Natural killer cell (primary cell): ENCODE measurements around the gene C10orf53. TPM values are rescaled to one million over a fixed set of nuclear protein-coding genes. Genes with fewer than 3 reads are reported as not detected.
"Not testable (repeated sequence)": the region's sequence is repeated elsewhere in the genome, so short reads cannot be mapped to it uniquely, and the experiment has no call there.

Experiments used
- ATAC-seq, 3 donors: fragments of 150-1000 bp in 2 of 3; fragments of 200-7000 bp in 1 of 3; cut with Tn5 transposase; 1 replicate in 1 of 3; 2 replicates in 2 of 3; pipeline ENCODE4 v1.10.0; 2021; ENCODE audit warnings: mild to moderate bottlenecking in 2 of 3, moderate library complexity in 2 of 3
- DNase-seq, 2 donors: peaks; one replicate each; pipeline versions ENCODE4 v3.0.0 to v3.0.0-alpha.2; 2013 to 2021; ENCODE audit warnings: mixed read lengths in 1 of 2
- H3K27ac ChIP-seq: one replicate; pipeline ENCODE4 v1.5.1; 2013; ENCODE audit warnings: mild to moderate bottlenecking, low read length
- H3K27me3 ChIP-seq: one replicate; pipeline ENCODE4 v1.6.1; 2013; ENCODE audit warnings: low read length; ENCODE audit not compliant: control insufficient read depth, insufficient read depth
- H3K36me3 ChIP-seq: one replicate; pipeline ENCODE4 v1.6.1; 2013; ENCODE audit warnings: low read length; ENCODE audit not compliant: control insufficient read depth, insufficient read depth
- H3K4me1 ChIP-seq: one replicate; pipeline ENCODE4 v1.6.1; 2013; ENCODE audit warnings: low read length; ENCODE audit not compliant: control insufficient read depth, insufficient read depth
- H3K4me3 ChIP-seq: one replicate; pipeline ENCODE4 v1.5.1; 2013; ENCODE audit warnings: low read length
- H3K9me3 ChIP-seq: one replicate; pipeline ENCODE4 v1.6.1; 2013; ENCODE audit warnings: low read length; ENCODE audit not compliant: control insufficient read depth, insufficient read depth
- H3K27ac Mint-ChIP-seq, 2 donors: one replicate each; pipeline ENCODE4 v1.8.0; 2022; ENCODE audit warnings: mild to moderate bottlenecking in 2 of 2, mixed read lengths in 2 of 2, moderate library complexity in 1 of 2
- H3K27me3 Mint-ChIP-seq, 2 donors: one replicate each; pipeline ENCODE4 v1.8.0; 2022; ENCODE audit warnings: low read depth in 2 of 2, mixed read lengths in 2 of 2
- H3K36me3 Mint-ChIP-seq: one replicate; pipeline ENCODE4 v1.8.0; 2022; ENCODE audit warnings: mixed read lengths
- H3K4me1 Mint-ChIP-seq, 2 donors: one replicate each; pipeline ENCODE4 v1.8.0; 2022; ENCODE audit warnings: mixed read lengths in 2 of 2
- H3K4me3 Mint-ChIP-seq: one replicate; pipeline ENCODE4 v1.8.0; 2022; ENCODE audit warnings: mild to moderate bottlenecking, moderate library complexity, mixed read lengths
- H3K9me3 Mint-ChIP-seq, 2 donors: one replicate each; pipeline ENCODE4 v1.8.0; 2022; ENCODE audit warnings: mixed read lengths in 2 of 2
- WGBS: methylation state at CpG from one replicate; pipeline ENCODE4 v1.1.7; 2013; ENCODE audit warnings: missing lambda C conversion rate; ENCODE audit not compliant: insufficient coverage; 5-methylcytosine and 5-hydroxymethylcytosine counted together
- intact Hi-C: fragments of 100-400 bp; cut with micrococcal nuclease; formaldehyde crosslinking; loops from one replicate; pipeline ENCODE4 v1.14.2; 2022
- total RNA-seq, 4 donors: library from RNA; stranded (reverse); fragments of 120-200 nt in 1 of 4; gene quantifications; one replicate each; pipeline versions ENCODE4 v1.2.3 to v1.2.4, GENCODE V29; 2013 to 2022
- TF ChIP-seq, protein P1 (sequence below): fragments of 200-600 bp; IDR thresholded peaks from one replicate; pipeline ENCODE4 v1.8.0; 2022; ENCODE audit warnings: antibody characterized with exemption

C10orf53 gene
- total RNA-seq, 3 donors from 2014 or later (not counting 1 experiment from before 2014, with no cell fraction given), result not detected

DNA sequence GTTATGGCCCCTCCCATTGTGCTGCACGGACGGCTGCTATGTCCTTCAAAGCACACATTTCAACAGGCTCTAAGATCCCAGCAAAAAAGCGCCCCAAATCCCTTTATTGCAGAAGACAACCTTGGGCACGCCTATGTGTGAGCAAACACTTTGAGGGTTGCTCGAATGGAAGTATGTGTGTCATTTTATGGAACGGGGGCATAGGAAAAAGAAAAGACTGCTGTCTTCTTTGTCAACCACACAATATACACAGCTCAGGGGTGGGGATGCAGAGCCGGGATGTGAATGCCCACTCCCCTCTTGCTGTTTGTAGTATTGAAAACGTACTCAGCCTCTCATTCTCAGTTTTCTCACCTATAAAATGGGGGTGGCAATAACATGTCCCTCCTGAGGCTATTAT lies 32.0 kb downstream of the C10orf53 start:
- Mint-ChIP-seq H3K9me3 (peaks cover 0 to 3% of the 10 kb centered on the region in 2 donors), H3K36me3 (no peaks in the 10 kb centered on the region), H3K4me3 (no peak overlapping the region), H3K4me1 (no peaks in the 10 kb centered on the region), H3K27me3 (peaks cover 0 to 7% of the 10 kb centered on the region in 2 donors), H3K27ac (no peak overlapping the region)
- no peaks in the 10 kb centered on the region for H3K27me3 ChIP-seq
- DNase-seq (no peak), ATAC-seq (no peak)
- no peaks in the 10 kb centered on the region for H3K4me1 ChIP-seq
- H3K4me3 ChIP-seq, result no peak overlapping the region
- WGBS, result 74% methylated on average over 7 of the region's 8 CpGs
- intact Hi-C loops, result no loop called here
- no peaks in the 10 kb centered on the region for H3K9me3 ChIP-seq
- TF ChIP-seq, protein P1, sequence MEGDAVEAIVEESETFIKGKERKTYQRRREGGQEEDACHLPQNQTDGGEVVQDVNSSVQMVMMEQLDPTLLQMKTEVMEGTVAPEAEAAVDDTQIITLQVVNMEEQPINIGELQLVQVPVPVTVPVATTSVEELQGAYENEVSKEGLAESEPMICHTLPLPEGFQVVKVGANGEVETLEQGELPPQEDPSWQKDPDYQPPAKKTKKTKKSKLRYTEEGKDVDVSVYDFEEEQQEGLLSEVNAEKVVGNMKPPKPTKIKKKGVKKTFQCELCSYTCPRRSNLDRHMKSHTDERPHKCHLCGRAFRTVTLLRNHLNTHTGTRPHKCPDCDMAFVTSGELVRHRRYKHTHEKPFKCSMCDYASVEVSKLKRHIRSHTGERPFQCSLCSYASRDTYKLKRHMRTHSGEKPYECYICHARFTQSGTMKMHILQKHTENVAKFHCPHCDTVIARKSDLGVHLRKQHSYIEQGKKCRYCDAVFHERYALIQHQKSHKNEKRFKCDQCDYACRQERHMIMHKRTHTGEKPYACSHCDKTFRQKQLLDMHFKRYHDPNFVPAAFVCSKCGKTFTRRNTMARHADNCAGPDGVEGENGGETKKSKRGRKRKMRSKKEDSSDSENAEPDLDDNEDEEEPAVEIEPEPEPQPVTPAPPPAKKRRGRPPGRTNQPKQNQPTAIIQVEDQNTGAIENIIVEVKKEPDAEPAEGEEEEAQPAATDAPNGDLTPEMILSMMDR, result no peak
- H3K27ac ChIP-seq, result no peak overlapping the region
- no peaks in the 10 kb centered on the region for H3K36me3 ChIP-seq

DNA sequence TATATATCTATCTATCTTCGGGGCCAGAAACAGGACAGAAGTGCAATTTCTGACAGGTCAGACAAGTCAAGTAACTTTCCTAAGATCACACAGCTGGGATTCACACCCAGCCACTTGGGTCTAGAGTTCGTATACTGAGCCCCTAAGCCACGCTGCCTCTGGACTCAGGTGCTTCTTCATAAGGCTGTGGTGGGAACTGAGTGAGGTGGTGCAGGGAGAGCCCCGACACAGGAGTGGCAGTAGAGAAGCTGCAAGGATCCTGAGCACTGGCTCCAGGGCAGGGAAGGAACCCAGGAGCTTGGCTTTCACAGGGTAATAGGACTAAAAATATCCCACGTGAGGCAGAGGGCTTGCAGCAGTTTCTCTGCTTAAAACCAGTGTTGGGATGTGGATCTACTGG lies 33.8 kb downstream of the C10orf53 start:
- WGBS, result 87% methylated on average over 4 of the region's 5 CpGs
- Histone ChIP-seq H3K36me3 (no peaks in the 10 kb centered on the region), H3K4me1 (no peaks in the 10 kb centered on the region), H3K27ac (no peak overlapping the region), H3K27me3 (no peaks in the 10 kb centered on the region), H3K4me3 (no peak overlapping the region), H3K9me3 (no peaks in the 10 kb centered on the region)
- ATAC-seq (no peak), DNase-seq (no peak)
- Mint-ChIP-seq H3K27me3 (peaks cover 0 to under 1% of the 10 kb centered on the region in 2 donors), H3K4me1 (no peaks in the 10 kb centered on the region), H3K27ac (no peak overlapping the region), H3K9me3 (peaks cover 0 to 3% of the 10 kb centered on the region in 2 donors), H3K36me3 (no peaks in the 10 kb centered on the region), H3K4me3 (no peak overlapping the region)
- intact Hi-C loops, result no loop called here
- TF ChIP-seq, protein P1, result no peak

DNA sequence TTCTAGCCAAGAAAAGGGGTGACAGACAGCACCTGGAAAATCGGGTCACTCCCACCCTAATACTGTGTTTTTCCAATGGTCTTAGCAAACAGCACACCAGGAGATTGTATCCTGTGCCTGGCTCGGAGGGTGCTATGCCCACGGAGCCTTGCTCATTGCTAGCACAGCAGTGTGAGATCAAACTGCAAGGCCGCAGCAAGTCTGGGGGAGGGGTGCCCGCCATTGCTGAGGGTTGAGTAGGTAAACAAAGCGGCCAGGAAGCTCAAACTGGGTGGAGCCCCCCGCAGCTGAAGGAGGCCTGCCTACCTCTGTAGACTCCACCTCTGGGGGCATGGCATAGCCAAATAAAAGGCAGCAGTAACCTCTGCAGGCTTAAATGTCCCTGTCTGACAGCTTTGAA lies 35.7 kb downstream of the C10orf53 start:
- H3K4me1 ChIP-seq, H3K4me1 Mint-ChIP-seq, H3K27me3 ChIP-seq, H3K9me3 Mint-ChIP-seq, ATAC-seq, H3K27me3 Mint-ChIP-seq, H3K36me3 Mint-ChIP-seq, H3K27ac Mint-ChIP-seq, DNase-seq, H3K4me3 Mint-ChIP-seq, H3K4me3 ChIP-seq, intact Hi-C loops, H3K9me3 ChIP-seq, H3K36me3 ChIP-seq, H3K27ac ChIP-seq: not testable (repeated sequence)
- 95% methylated on average over 7 of the region's 7 CpGs for WGBS

DNA sequence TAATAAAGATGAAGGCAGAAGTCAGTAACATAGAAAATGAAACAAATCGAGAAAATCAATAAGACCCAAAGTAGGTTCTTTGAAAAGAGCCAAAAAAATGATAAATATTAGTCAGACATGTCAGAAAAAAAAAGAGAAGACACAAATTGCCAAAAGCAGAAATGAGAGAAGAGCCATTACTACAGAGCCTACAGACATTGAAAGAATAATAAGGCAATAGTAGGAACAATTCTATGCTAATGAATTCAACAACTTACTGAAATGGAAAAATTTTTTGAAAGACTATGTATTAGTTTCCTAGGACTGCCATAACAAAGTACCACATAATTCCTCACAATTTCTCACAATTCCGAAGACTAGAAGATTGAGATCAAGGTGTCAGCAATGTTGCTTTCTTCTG lies 47.1 kb downstream of the C10orf53 start:
- no peak overlapping the region for H3K27ac Mint-ChIP-seq
- H3K9me3 ChIP-seq, result no peaks in the 10 kb centered on the region
- H3K4me3 Mint-ChIP-seq, result no peak overlapping the region
- DNase-seq, result no peak
- no peak overlapping the region for H3K4me3 ChIP-seq
- TF ChIP-seq, protein P1, result no peak
- whole genome bisulfite sequencing, result 66% methylated on average over 2 of the region's 2 CpGs
- H3K36me3 Mint-ChIP-seq, result no peaks in the 10 kb centered on the region
- H3K36me3 ChIP-seq, result no peaks in the 10 kb centered on the region
- no peaks in the 10 kb centered on the region for H3K27me3 Mint-ChIP-seq
- H3K4me1 ChIP-seq, result no peaks in the 10 kb centered on the region
- H3K4me1 Mint-ChIP-seq, result no peaks in the 10 kb centered on the region
- H3K9me3 Mint-ChIP-seq, result peaks cover 4% of the 10 kb centered on the region in 2 donors
- no peaks in the 10 kb centered on the region for H3K27me3 ChIP-seq
- H3K27ac ChIP-seq, result no peak overlapping the region
- ATAC-seq, result no peak
- intact Hi-C loops, result no loop called here
